Measurements from ENCODE around the gene SIRT3.
"Not testable (repeated sequence)": the region's sequence is repeated elsewhere in the genome, so short reads cannot be mapped to it uniquely, and the experiment has no call there.

SIRT3 gene

GRCh38 chr11:204587-205109, 31.5 kb downstream of the SIRT3 start:
- in situ Hi-C loops (cut with MboI; ENCODE audit: low sequenced_read_pairs), result no loop called here

GRCh38 chr11:203945-204586, 32.1 kb downstream of the SIRT3 start:
- in situ Hi-C loops (cut with MboI; ENCODE audit: low sequenced_read_pairs), result no loop called here

- in situ Hi-C loops (cut with MboI; ENCODE audit: low sequenced_read_pairs), result no loop called here
These were observed 32.8 kb downstream of the SIRT3 start for GRCh38 chr11:203056-203944.

GRCh38 chr11:202490-202889, 33.7 kb downstream of the SIRT3 start:
- in situ Hi-C loops (cut with MboI; ENCODE audit: low sequenced_read_pairs), result no loop called here

- in situ Hi-C loops (cut with MboI; ENCODE audit: low sequenced_read_pairs), result no loop called here
These were observed 34.2 kb downstream of the SIRT3 start for GRCh38 chr11:201966-202365.

GRCh38 chr11:200224-201003, 35.7 kb downstream of the SIRT3 start:
- in situ Hi-C loops (cut with MboI; ENCODE audit: low sequenced_read_pairs), result no loop called here

- in situ Hi-C loops (cut with MboI; ENCODE audit: low sequenced_read_pairs), result no loop called here
These were observed 36.4 kb downstream of the SIRT3 start for GRCh38 chr11:199782-200181.

- in situ Hi-C loops (cut with MboI; ENCODE audit: low sequenced_read_pairs), result no loop called here
These were observed 37.0 kb downstream of the SIRT3 start for GRCh38 chr11:199004-199581.

GRCh38 chr11:198236-198806, 37.8 kb downstream of the SIRT3 start:
- in situ Hi-C loops (cut with MboI; ENCODE audit: low sequenced_read_pairs), result no loop called here

GRCh38 chr11:197741-198235, 38.4 kb downstream of the SIRT3 start:
- in situ Hi-C loops (cut with MboI; ENCODE audit: low sequenced_read_pairs), result no loop called here

GRCh38 chr11:196786-197731, 39.1 kb downstream of the SIRT3 start:
- in situ Hi-C loops (cut with MboI; ENCODE audit: low sequenced_read_pairs), result no loop called here

- in situ Hi-C loops (cut with MboI; ENCODE audit: low sequenced_read_pairs), result not testable (repeated sequence)
These were observed 42.7 kb downstream of the SIRT3 start for GRCh38 chr11:193481-193880.

- in situ Hi-C loops (cut with MboI; ENCODE audit: low sequenced_read_pairs), result not testable (repeated sequence)
These were observed 43.4 kb downstream of the SIRT3 start, which contains the start of gene SCGB1C1 for GRCh38 chr11:192674-193128. Gene SCGB1C1, plus strand, starts transcription at chr11:193078. Its CDS starts 22 bp downstream, at chr11:193100.

- in situ Hi-C loops (cut with MboI; ENCODE audit: low sequenced_read_pairs), result not testable (repeated sequence)
These were observed 44.4 kb downstream of the SIRT3 start for GRCh38 chr11:191490-192478.

- in situ Hi-C loops (cut with MboI; ENCODE audit: low sequenced_read_pairs), result not testable (repeated sequence)
These were observed 45.6 kb downstream of the SIRT3 start for GRCh38 chr11:190546-190945.

GRCh38 chr11:189843-190311, 46.3 kb downstream of the SIRT3 start:
- in situ Hi-C loops (cut with MboI; ENCODE audit: low sequenced_read_pairs), result not testable (repeated sequence)

- in situ Hi-C loops (cut with MboI; ENCODE audit: low sequenced_read_pairs), result not testable (repeated sequence)
These were observed 46.9 kb downstream of the SIRT3 start for GRCh38 chr11:189200-189783.

All from HL-60/S4 treated with phorbol 12-myristate 13-acetate at 8.2 ng/mL for 4 days and 3 days (cell line).